Inflammatory macrophage (primary cell): Measurements from ENCODE around the gene AASS.
"Not testable (repeated sequence)": the region's sequence is repeated elsewhere in the genome, so short reads cannot be mapped to it uniquely, and the experiment has no call there.

Experiments used
- DNase-seq, 2 donors: peaks; one replicate each; pipeline ENCODE4 v3.0.0-alpha.2; 2020 to 2022
- total RNA-seq, 18 experiments: gene quantifications; one replicate each; lab custom pipeline; 2026; ENCODE audit warnings: mixed read lengths in 6 of 18, inconsistent platforms in 2 of 18; lab: John Stamatoyannopoulos, UW

Gene AASS
- total RNA-seq, result 0.49 to 2.1 (median 1.4) reads per million in 18 experiments

DNA sequence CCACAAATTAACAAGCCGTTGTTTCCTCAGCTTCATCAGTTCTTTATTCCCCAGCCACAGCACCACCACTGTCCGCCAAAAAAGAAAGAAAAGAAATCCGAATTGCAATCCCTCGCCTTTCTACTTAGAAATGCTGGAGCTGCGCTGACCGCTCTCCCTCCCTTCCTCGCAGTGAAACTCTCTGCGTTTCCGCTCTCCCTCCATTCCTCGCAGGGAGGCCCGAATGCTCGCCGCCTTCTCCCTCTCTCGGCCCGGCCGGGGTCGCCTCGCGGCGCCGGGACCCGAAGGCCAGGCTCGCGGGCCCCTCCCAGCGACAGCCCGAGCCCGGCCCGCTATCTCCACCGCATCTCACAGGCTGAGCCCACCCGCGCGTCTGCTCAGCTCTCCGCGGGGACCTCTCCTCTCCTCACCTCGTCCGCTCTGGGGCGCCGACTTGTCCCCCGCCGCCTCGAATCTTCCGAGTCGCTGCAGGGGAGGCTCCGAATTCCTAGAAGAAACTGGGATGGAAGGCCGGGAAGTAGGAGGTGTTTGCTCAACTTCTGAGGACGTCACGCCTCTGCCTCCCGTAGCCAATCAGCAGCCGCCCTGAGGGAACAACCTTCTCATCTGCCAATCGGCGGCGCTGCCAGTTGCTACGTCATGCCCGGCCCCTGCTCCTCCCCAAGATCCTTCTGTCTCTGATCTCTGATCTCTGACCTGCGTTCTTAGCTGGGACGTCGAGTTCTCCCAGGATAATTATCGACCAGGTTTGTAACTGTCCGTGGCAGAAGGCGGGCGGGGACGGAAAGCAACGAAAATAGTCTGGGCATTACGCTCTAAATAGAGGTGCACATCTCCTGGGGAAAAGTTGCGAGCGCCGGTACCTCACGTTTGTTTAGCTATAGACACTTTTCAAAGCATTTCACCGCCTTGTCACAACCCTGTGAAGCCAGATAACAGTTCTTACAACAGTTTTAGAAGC, at the start of gene AASS:
Gene AASS, minus strand, starts transcription at position 499 of the 961 bp plus-strand sequence. CDS start 10,523 bp downstream, outside the sequence.
- DNase-seq, result peak; percentile 81 to 91

DNA sequence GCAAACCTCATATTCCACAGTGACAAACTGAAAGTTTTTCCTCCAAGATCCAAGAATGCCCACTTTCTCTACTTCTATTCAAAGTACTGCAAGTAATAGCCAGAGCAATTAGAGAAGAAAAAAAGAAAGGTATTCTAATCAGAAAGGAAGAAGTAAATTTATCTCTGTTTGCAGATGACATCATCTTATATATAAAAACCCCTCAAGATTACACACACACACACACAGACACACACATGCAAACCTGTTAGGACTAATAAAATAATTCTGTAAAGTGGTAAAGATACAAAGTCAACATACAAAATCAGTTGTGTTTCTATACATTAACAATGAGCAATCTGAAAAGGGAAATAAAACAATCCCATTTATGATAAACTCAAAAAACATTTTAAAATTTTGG, 44.7 kb upstream of the AASS start:
- no peak for DNase-seq

DNA sequence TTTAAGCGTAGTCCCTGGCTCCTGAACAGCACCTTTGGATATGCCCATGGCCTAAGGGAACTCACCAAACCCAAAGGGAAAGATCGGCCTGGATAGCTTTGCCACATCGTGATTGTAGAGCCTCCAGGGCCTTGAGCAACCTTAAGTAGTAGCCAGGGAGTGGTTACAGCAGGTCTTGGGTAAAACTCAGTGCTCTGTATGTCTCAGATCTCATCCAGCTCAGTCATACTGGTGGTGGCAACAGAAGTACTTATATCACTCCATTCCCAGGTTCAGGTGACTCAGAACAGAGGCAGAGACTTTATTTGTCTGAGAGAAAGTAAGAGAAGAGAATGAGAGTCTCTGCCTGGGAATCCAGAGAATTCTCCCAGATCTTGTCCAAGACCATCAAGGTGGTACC, 39.1 kb upstream of the AASS start:
- DNase-seq, result no peak

DNA sequence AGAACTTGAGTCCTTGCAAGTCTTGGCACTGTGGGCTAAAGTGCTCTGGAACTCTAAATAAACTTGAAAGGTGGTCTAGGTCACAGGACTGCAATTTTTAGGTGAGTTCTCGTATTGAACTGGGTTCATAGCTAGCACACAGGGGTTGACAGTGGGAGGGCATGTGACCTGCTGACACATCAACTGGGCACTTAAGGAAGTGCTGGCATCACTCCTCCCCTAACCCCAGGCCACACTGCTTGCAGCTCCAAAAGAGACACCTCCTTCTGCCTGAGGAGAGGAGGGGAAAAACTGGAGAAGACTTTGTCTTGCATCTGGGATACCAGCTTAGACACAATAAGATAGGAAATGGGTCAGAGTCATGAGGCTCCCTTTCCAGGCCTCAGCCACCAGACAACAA, 38.0 kb upstream of the AASS start:
- no peak for DNase-seq

DNA sequence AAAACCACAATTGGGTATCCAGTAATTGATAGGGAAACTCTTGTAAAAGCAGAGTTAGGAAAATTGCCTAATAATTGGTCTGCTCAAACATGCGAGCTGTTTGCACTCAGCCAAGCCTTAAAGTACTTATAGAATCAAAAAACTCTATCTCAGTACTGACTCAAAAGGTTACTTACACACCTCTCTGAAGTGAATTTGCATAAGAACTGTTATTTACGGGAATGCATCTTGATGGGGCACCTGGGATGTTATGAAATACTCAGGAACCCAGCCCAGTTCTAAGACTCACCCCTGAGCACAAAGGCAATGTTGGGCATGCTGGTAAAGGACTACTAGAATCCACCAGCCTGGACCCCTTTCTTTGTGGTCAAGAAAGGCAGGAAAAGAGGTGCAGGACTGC, 28.1 kb upstream of the AASS start:
- not testable (repeated sequence) for DNase-seq

DNA sequence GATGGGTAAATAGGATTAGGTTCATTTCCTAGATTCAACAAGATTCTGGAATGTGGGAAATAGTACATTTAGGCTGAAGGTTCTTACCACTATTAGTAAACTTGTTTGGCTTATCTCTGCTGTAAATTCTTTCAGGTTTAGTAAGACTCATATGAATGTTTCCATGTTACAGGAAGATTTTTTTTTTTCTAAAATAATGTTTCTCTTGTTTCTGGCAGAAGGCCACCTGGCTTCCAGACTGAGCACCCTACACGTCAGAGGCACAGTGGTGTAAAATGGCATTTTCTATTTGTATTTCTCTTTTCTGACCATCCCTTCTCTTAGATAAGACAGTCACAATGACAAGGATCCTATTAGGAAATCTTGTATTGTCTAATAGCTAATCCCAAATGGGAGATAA, 22.7 kb upstream of the AASS start:
- DNase-seq, result no peak

DNA sequence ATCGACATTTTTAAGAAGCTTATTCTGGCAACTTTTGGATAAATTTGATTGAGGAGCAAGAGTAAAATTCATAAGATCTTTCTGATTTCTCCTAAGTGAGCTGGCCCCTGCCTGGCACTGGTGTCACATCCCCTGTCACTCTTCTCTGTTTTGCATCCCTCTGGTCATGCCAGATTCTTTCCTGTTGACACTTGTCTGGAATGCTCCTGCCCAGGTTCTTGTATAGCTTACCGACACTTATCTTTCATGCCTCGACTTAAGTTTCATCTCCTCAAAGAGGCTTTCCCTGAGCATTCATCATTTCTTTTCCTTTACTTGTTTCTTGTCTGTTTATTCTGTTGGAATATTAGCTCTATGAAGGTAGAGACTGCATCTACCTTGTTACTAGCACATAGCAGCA, 22.2 kb upstream of the AASS start:
- DNase-seq, result no peak

DNA sequence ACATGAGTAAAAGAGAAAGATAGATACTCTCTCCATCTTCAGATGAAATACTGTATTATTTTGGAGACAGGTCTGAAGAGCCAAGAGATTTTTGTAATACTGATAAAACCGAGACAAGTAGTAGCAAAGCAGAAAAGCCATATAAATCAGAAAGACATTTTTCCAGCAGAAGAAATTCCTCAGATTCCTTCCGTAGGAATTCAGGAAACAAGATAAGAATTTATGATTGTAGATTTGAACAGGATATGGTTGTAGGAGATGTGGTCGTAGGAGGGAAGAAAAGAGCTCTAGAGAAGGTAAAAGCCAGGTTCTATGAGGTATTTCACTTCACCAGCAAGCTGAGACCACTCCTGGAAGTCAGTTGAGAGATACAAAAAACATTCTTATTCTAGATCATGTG, 17.6 kb upstream of the AASS start:
- no peak for DNase-seq

DNA sequence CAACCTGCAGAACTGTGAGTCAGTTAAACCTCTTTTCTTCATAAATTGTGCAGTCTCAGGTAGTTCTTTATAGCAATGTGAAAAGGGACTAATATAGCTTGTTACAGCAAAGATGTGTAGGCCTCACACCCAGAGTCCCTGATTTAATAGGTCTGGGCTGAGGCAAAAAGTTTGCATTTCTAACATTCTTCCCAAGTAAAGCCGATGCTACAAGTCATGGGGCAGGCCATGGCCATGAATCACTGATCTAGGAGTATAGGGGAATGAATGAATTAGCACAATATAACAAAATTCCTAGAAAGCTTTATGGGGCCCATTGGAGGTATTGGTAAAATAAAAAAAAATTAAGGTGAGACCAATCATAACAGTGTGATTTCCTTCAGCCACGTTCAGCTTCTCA, 11.5 kb upstream of the AASS start:
- no peak for DNase-seq

DNA sequence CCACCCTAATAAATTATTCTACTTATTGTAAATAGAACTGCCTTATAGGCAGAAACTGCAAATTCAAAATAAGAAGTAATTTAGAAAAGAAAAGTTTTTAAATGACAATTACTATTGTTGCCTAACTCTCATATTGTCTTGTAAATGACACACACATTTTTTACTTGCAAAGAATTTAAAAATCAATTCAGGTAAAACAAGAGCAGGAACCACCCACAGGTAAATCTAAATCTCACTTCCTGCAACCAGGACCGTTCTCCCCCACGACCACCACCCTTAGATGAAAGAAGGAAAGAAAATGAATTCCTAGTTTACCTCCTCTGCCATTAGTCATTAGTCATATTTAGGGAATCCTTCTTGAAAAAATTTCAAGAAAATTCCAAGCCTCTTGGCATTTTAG, 4.8 kb upstream of the AASS start:
- no peak for DNase-seq

DNA sequence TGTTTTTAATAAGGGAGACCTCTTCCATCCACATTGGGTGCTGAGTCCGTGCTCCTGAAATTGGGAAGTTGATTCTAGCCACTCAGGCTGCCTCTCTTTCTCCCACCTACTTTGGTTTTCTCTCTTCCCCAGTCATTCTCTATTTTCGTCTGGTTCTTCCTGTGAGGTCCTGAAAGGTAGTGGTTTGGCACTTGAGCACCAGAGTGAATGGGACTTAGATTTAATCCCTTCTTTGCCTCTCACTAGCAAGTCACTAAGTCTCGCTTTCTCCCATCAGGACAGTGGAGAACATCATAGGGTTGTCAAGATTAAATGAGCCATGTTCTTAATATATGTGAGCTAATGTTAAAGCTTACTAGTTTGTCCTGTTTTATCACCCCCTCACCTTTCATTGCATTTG, 4.0 kb upstream of the AASS start:
- DNase-seq, result no peak

DNA sequence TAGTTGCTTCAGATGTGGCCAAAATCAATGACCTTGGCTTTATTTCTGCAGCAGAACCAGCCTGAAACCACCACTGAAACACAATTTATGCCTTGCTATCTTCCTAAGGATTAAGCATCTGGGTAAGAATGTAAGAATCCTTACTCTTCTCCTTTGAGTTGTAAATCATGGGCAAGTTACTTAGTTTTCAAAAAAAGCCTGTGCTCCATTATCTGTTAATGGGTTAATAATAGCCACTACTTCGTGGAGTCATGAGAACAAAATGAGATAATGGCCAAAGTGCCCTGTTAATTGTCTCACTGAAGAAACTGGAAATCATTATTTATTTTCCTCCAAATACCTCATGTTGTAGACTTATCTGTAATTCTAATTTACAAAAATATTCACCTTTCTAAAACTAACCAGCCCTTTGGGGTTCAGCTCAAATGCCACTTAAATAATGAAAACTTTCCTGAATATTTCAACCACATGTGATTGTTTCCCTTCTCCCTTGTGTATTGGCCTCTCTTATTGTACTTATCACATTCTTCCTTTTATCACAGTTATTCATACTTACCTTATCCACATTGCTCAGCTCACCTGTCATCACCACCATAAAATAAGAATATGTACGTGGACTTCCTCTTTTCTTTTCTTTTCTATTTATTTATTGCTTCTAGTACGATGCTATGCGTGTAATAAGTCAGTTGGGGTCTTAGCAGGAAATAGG, 2.0 kb upstream of the AASS start:
- DNase-seq, result no peak

DNA sequence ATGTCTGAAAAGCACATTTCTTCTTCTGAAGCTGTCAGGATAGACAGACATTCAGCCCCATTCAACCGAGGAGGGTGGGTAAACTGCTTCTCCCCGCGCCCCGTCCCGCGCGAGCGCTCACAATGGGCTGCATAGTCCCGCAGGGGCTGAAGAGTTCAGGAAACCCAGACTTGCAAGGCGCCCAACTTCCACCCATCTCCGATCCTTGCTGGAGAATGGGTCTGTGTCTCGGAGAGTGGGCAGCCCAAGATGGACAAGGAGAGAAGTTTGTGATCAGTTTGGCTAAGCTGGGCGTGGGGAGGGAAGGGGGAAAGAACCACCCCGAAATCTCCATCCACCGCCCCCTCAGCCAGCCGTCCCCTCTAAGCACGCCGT, 686 bp downstream of the AASS start:
- no peak for DNase-seq

DNA sequence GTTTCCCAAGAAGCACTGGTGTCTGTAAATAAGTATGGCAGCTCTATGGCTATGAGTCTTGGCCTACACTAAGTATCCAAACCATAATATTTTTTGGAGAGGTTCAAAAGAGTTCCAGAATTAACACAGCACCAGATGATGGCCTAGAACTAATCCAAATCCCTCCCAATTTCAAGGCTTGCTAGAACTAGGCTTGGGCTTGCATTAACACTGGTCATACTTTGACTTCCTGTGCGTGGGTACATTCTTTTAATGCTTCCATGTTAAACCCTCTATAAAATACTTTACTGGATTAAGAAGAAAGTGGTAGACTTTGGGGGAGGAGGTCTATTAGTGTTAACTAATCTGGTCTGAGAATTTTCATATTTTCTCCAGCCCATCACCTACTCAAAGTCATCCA, 3.1 kb downstream of the AASS start:
- DNase-seq, result no peak

DNA sequence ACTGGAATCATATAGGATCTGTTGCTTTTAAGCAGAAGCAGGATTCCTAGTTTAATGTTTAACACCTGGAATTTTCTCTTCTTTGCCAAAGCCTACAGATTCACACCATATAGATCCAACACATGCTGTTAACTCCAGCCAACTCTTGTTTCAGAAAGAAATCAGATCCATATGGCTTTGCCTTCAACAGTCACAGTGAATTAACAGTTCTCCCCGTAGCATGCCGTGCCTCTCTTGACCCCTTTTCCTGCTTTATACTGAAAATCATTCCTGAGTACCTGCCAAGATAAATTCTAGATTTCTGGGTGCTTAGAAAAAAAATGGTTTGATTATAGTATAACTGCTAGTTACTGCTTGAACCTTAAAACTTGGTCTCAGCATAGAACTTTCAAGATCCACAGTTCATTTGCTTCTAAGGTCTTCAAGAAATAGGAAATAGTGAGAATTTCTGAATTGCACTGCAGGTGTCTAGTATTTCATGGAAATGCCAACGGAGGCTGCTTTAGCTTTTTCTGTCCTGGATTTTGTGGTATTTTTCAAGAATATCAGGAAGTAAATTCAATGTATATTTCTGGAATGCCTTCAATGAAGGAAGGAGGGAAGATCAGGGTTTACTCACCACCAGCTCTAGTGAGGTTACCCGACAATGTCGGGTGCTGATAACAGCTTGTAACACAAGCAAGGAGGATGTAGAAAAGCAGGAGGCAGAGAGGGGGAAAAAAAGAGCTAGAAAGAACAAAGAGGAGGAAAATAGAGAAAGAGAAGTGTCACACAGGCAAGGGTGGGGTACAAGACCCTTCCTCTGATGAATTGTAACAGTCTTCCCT, 6.6 kb downstream of the AASS start:
- DNase-seq, result no peak

DNA sequence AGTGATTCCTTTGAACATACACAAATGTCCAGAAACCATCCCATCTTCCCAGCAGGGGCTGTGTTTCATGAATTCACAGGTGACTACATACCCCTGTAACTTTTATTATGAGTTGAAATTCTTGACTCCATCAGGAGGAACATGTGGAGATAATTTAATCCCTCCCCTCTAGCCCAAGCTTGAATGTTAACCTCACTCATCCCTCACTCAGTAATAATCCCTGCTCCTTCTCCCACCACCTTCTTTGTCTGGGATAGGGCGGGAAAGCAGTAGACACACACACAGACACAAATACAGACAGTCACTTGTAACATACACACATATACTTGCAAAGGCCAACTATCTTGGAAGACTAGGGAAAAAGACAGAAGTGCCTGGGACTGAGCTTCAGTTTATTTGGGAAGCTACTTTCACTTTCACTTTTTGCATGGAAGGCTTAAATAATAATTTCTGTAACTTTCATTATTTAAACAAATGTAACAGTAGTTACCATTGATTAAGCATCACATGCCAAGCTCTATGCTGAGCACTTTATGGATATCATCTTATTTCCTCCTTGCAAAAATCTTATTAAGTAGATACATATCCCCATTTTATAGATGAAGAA, 7.3 kb downstream of the AASS start:
- no peak for DNase-seq

DNA sequence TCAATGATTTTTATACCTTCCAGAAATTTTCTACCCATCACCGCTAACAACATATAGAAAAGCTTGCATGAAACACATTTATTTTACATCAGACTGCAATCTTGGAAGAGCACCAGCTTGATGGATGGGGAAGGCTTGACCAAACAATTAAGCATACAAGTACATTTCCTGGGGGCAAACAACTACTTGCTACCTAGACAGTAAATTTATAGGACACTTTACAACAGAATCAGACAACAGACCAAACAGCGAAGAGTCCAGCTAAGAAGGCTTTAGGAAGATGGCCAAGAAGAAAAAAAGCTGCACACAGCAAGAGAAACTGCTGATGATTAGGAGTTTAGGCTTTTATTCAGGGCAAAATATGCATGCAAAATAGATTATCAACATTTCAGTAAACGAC, 8.0 kb downstream of the AASS start:
- no peak for DNase-seq

DNA sequence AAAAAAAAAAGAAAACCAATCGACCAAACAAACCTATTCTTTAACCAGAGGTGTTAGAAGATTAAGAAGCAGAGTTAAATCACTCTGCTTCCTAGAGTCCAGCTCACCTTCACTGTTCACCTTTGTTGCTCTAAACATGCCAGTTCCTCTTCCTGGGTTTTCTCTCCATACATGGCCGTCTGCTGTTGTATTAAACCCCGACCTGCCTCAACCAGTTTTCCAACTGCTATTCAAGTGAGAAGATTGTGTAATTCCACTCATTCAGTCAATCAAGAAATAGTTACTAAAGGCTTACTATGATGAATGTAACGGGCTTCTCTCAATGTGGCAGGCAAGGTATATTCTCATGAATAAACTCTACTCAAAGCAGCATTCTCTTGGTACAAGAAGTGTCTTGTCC, 8.8 kb downstream of the AASS start:
- no peak for DNase-seq

DNA sequence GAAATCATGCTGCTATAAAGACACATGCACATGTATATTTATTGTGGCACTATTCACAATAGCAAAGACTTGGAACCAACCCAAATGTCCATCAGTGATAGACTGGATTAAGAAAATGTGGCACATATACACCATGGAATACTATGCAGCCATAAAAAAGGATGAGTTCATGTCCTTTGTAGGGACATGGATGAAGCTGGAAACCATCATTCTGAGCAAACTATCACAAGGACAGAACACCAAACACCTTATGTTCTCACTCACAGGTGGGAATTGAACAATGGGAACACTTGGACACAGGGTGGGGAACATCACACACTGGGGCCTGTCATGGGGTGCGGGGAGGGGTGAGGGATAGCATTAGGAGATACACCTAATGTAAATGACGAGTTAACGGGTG, 9.3 kb downstream of the AASS start:
- not testable (repeated sequence) for DNase-seq

DNA sequence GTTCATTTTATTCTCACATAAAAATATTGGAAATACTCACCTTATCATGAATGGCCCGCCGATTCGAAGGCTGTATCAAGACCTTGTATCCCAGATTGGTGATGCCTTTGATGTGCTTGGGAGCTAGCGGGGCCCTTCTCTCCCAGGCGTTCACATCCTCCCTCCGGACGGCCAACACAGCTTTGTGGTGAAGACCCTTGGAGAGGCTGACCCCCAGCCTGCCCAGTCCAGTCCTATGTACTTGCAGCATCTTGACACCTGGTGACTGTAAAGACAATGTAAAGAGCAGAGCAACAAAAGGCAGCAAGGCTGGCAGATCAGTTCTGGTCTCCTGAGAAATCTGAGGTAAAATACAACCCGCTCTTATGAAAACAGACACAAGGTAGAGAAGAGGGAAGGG, 10.6 kb downstream of the AASS start:
- no peak for DNase-seq

DNA sequence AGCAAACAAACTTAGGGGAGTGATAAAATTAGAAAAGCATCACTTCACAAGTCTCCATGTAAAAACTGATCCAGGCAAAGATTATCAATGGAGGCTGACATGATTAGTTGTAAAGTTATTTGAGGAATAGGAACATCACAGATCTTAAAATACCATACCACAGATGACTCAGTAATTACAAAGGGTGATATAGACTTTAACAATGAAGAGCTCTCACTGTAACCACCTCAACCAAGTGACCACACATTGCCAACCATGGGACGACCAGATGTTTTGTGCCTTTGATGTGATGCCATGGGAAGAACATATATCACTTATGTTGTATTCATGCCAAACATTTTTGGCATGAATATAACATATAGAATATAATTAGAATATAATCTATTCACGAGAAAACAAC, 11.7 kb downstream of the AASS start:
- DNase-seq, result no peak

DNA sequence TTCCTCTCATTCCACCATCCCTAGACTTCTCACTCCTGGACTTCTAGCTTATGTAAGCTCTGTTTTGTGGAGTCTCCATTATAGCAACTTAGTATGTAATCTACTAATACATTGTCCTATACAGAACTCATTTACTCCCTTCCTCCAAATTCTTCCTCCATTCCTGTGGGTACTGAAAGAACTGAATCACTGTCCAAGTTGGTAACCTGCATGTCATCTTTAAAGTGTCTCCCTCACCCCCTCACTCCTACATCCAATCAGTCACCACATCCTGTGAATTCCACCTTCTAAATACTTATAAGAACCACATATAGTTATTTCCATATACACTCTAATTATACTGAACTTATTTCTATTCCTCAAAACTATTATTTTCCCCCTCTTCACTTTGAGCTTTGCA, 20.3 kb downstream of the AASS start:
- DNase-seq, result no peak

DNA sequence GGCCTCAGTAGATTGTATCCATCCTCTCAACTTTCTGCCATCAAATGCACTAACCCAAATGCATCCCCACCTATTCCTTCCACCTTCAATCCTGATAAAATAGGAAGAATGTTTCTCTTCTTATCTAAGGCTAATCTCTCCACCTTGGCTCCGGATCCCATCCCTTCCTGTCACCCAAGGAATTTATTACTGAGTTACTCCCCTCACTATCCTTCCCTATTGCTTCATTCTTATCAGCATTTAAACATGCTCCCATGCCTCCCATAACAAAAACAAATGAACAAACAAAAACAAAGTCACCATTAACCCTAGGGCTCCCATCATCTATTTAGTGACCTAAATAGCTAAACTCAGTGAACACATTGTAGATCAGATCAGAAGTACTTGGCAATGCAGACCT, 25.3 kb downstream of the AASS start:
- DNase-seq, result no peak
